Mesenchymal stem cell (in vitro differentiated cells and primary cell): ENCODE results near the gene SPATA24.
A peak's percentile ranks its signal among the peaks of the same experiment; 100 is the strongest.

Experiments
- DNase-seq: peaks from one replicate; pipeline ENCODE4 v3.0.0-alpha.2; 2013
- H2AFZ ChIP-seq: one replicate; pipeline ENCODE4 v1.6.1; 2013; ENCODE audit warnings: low read depth, mild to moderate bottlenecking, control low read depth, inconsistent platforms, low read length, moderate library complexity
- H2AK5ac ChIP-seq: 2 replicates; pipeline ENCODE4 v1.6.1; 2013; ENCODE audit warnings: low read length, moderate library complexity, mild to moderate bottlenecking, inconsistent platforms; ENCODE audit not compliant: severe bottlenecking
- H2BK120ac ChIP-seq: one replicate; pipeline ENCODE4 v1.6.1; 2013; ENCODE audit warnings: low read depth, mild to moderate bottlenecking, inconsistent platforms, low read length, moderate library complexity
- H2BK12ac ChIP-seq, 2 experiments: one replicate each; pipeline ENCODE4 v1.6.1; 2013; ENCODE audit warnings: inconsistent platforms in 2 of 2, low read length in 2 of 2, mild to moderate bottlenecking in 2 of 2, moderate library complexity in 2 of 2, control low read depth in 1 of 2
- H2BK15ac ChIP-seq: one replicate; pipeline ENCODE4 v1.6.1; 2013; ENCODE audit warnings: mild to moderate bottlenecking, low read depth, inconsistent platforms; ENCODE audit not compliant: poor library complexity, severe bottlenecking
- H2BK5ac ChIP-seq: 2 replicates; pipeline ENCODE4 v1.6.1; 2013; ENCODE audit warnings: low read depth, mild to moderate bottlenecking, low read length, control low read depth, inconsistent platforms; ENCODE audit not compliant: poor library complexity, severe bottlenecking
- H3K14ac ChIP-seq, 2 experiments: one replicate each; pipeline ENCODE4 v1.6.1; 2013; ENCODE audit warnings: inconsistent platforms in 2 of 2, low read length in 2 of 2, control low read depth in 1 of 2, mild to moderate bottlenecking in 1 of 2, moderate library complexity in 1 of 2
- H3K18ac ChIP-seq, 2 experiments: one replicate each; pipeline ENCODE4 v1.6.1; 2013; ENCODE audit warnings: inconsistent platforms in 2 of 2, low read length in 2 of 2, control low read depth in 1 of 2, low read depth in 1 of 2, mild to moderate bottlenecking in 1 of 2
- H3K23ac ChIP-seq, 2 experiments: one replicate each; pipeline ENCODE4 v1.6.1; 2013; ENCODE audit warnings: inconsistent platforms in 2 of 2, low read length in 2 of 2, mild to moderate bottlenecking in 2 of 2, moderate library complexity in 2 of 2, control low read depth in 1 of 2
- H3K27ac ChIP-seq: 2 replicates; pipeline ENCODE4 v1.5.1; 2013; ENCODE audit warnings: mild to moderate bottlenecking, moderate library complexity, low read length, control low read depth, inconsistent platforms; ENCODE audit not compliant: poor library complexity, severe bottlenecking
- H3K27me3 ChIP-seq, 2 experiments: 2 replicates each; pipeline versions ENCODE4 v1.6.1 to v1.7.0; 2013; ENCODE audit warnings: low read length in 2 of 2, mild to moderate bottlenecking in 2 of 2, moderate library complexity in 2 of 2, control low read depth in 1 of 2, inconsistent platforms in 1 of 2; ENCODE audit not compliant: control insufficient read depth in 1 of 2, insufficient read depth in 1 of 2
- H3K36me3 ChIP-seq, 2 experiments: 2 replicates each; pipeline versions ENCODE4 v1.6.1 to v1.7.0; 2013; ENCODE audit warnings: low read length in 2 of 2, control low read depth in 1 of 2, inconsistent platforms in 1 of 2, low read depth in 1 of 2, mild to moderate bottlenecking in 1 of 2; ENCODE audit not compliant: insufficient read depth in 2 of 2, control insufficient read depth in 1 of 2
- H3K4ac ChIP-seq, 2 experiments: one replicate each; pipeline ENCODE4 v1.6.1; 2013; ENCODE audit warnings: inconsistent platforms in 2 of 2, low read length in 2 of 2, mild to moderate bottlenecking in 2 of 2, moderate library complexity in 2 of 2, control low read depth in 1 of 2, low read depth in 1 of 2
- H3K4me1 ChIP-seq: 2 replicates; pipeline ENCODE4 v1.6.1; 2013; ENCODE audit warnings: low read depth, low read length, control low read depth; ENCODE audit not compliant: control insufficient read depth, insufficient read depth
- H3K4me2 ChIP-seq: 2 replicates; pipeline ENCODE4 v1.6.1; 2013; ENCODE audit warnings: low read length, mild to moderate bottlenecking, inconsistent platforms; ENCODE audit not compliant: poor library complexity, severe bottlenecking
- H3K4me3 ChIP-seq, 2 experiments: 2 replicates each; pipeline versions ENCODE4 v1.5.1 to v1.7.0; 2013; ENCODE audit warnings: low read length in 2 of 2, mild to moderate bottlenecking in 2 of 2, control low read depth in 1 of 2, low read depth in 1 of 2; ENCODE audit not compliant: insufficient read depth in 1 of 2
- H3K79me1 ChIP-seq: replicated peaks from 2 replicates; pipeline ENCODE4 v1.6.1; 2013; ENCODE audit warnings: mild to moderate bottlenecking, control low read depth, low read length, inconsistent platforms; ENCODE audit not compliant: poor library complexity, severe bottlenecking
- H3K9ac ChIP-seq: 2 replicates; pipeline ENCODE4 v1.7.0; 2013; ENCODE audit warnings: mild to moderate bottlenecking, low read length, moderate library complexity
- H3K9me3 ChIP-seq: 2 replicates; pipeline ENCODE4 v1.7.0; 2013; ENCODE audit warnings: mild to moderate bottlenecking, low read length; ENCODE audit not compliant: control insufficient read depth
- H4K8ac ChIP-seq: one replicate; pipeline ENCODE4 v1.6.1; 2013; ENCODE audit warnings: inconsistent platforms, mild to moderate bottlenecking, low read length, moderate library complexity
- H4K91ac ChIP-seq: one replicate; pipeline ENCODE4 v1.6.1; 2013; ENCODE audit warnings: mild to moderate bottlenecking, low read length, inconsistent platforms
- WGBS: methylation state at CpG from one replicate; pipeline ENCODE4 v1.1.7; 2013; ENCODE audit warnings: mixed read lengths; 5-methylcytosine and 5-hydroxymethylcytosine counted together

SPATA24 gene

GRCh38 chr5:139394123-139394653 is 9.7 kb downstream of the SPATA24 start:
- Histone ChIP-seq H3K27ac (no peak overlapping the region), H2BK12ac (no peak overlapping the region), H2BK120ac (no peak overlapping the region), H3K23ac (peak overlapping the region in 1 of 2 experiments; percentile 57), H3K4me1 (peaks cover 32% of the 10 kb centered on the region), H2AK5ac (no peak overlapping the region), H3K14ac (no peak overlapping the region), H4K8ac (peak overlapping the region; percentile 59), H3K9me3 (no peaks in the 10 kb centered on the region), H3K18ac (peak overlapping the region in 1 of 2 experiments; percentile 30), H4K91ac (peak overlapping the region; percentile 47), H3K79me1 (no peaks in the 10 kb centered on the region), H2AFZ (no peak overlapping the region), H2BK15ac (peak overlapping the region; percentile 91), H3K4me3 (peak overlapping the region; percentile 30 to 65), H3K9ac (peak overlapping the region; percentile 65), H3K36me3 (peaks cover 0 to 3% of the 10 kb centered on the region in 2 experiments), H3K27me3 (peaks cover 18 to 29% of the 10 kb centered on the region in 2 experiments), H3K4me2 (peak overlapping the region; percentile 27), H2BK5ac (no peak overlapping the region), H3K4ac (no peak overlapping the region)
- WGBS = 3% methylated on average over 43 of the region's 62 CpGs
- peak; percentile 64 for DNase-seq

GRCh38 chr5:139393497-139394122 is 10.3 kb downstream of the SPATA24 start:
- Histone ChIP-seq H3K18ac (peak overlapping the region; percentile 28 to 30), H2AFZ (no peak overlapping the region), H3K27ac (no peak overlapping the region), H3K4ac (peak overlapping the region in 1 of 2 experiments; percentile 18), H3K4me2 (peak overlapping the region; percentile 60), H3K14ac (no peak overlapping the region), H2BK15ac (peak overlapping the region; percentile 58), H3K4me3 (peak overlapping the region; percentile 30 to 65), H3K4me1 (peaks cover 32% of the 10 kb centered on the region), H4K8ac (peak overlapping the region; percentile 59), H3K36me3 (peaks cover 0 to 3% of the 10 kb centered on the region in 2 experiments), H3K27me3 (peaks cover 18 to 29% of the 10 kb centered on the region in 2 experiments), H4K91ac (peak overlapping the region; percentile 31), H2BK120ac (no peak overlapping the region), H3K9ac (peak overlapping the region; percentile 65), H3K23ac (no peak overlapping the region), H2BK5ac (no peak overlapping the region), H3K79me1 (no peaks in the 10 kb centered on the region), H2BK12ac (no peak overlapping the region), H2AK5ac (no peak overlapping the region), H3K9me3 (no peaks in the 10 kb centered on the region)
- no peak for DNase-seq
- 11% methylated on average over 49 of the region's 49 CpGs for WGBS

- Histone ChIP-seq H3K18ac (peak overlapping the region in 1 of 2 experiments; percentile 28), H3K36me3 (peaks cover 0 to 3% of the 10 kb centered on the region in 2 experiments), H3K4me3 (peak overlapping the region; percentile 47 to 65), H3K14ac (no peak overlapping the region), H2AK5ac (no peak overlapping the region), H2AFZ (peak overlapping the region; percentile 72), H2BK5ac (no peak overlapping the region), H3K27ac (no peak overlapping the region), H3K9me3 (no peaks in the 10 kb centered on the region), H3K4ac (no peak overlapping the region), H3K79me1 (no peaks in the 10 kb centered on the region), H3K9ac (peak overlapping the region; percentile 65), H3K4me1 (peaks cover 37% of the 10 kb centered on the region), H2BK120ac (peak overlapping the region; percentile 12), H2BK15ac (peak overlapping the region; percentile 35), H3K4me2 (peak overlapping the region; percentile 60), H4K91ac (no peak overlapping the region), H2BK12ac (no peak overlapping the region), H3K23ac (peak overlapping the region; percentile 26 to 53), H4K8ac (peak overlapping the region; percentile 86), H3K27me3 (peaks cover 18 to 29% of the 10 kb centered on the region in 2 experiments)
- DNase-seq = peak; percentile 64
- 4% methylated on average over 77 of the region's 77 CpGs for WGBS
Observed at GRCh38 chr5:139392678-139393496, 11.0 kb downstream of the SPATA24 start.

GRCh38 chr5:139392324-139392677 is 11.6 kb downstream of the SPATA24 start:
- peak overlapping the region; percentile 41 to 65 for H3K4me3 ChIP-seq
- no peak overlapping the region for H3K23ac ChIP-seq
- H2BK12ac ChIP-seq = no peak overlapping the region
- no peak overlapping the region for H2AFZ ChIP-seq
- H4K8ac ChIP-seq = no peak overlapping the region
- DNase-seq = no peak
- H2AK5ac ChIP-seq = no peak overlapping the region
- H2BK15ac ChIP-seq = no peak overlapping the region
- H3K27ac ChIP-seq = no peak overlapping the region
- H3K4ac ChIP-seq = no peak overlapping the region
- H3K79me1 ChIP-seq = no peaks in the 10 kb centered on the region
- 21% methylated on average over 25 of the region's 36 CpGs for WGBS
- peaks cover 0 to 3% of the 10 kb centered on the region in 2 experiments for H3K36me3 ChIP-seq
- H3K4me2 ChIP-seq = peak overlapping the region; percentile 60
- no peak overlapping the region for H4K91ac ChIP-seq
- no peak overlapping the region for H3K9ac ChIP-seq
- peak overlapping the region; percentile 12 for H2BK120ac ChIP-seq
- H3K14ac ChIP-seq = no peak overlapping the region
- peak overlapping the region in 1 of 2 experiments; percentile 56 for H3K18ac ChIP-seq
- H3K9me3 ChIP-seq = no peaks in the 10 kb centered on the region
- no peak overlapping the region for H2BK5ac ChIP-seq
- H3K4me1 ChIP-seq = peaks cover 37% of the 10 kb centered on the region
- peaks cover 18 to 29% of the 10 kb centered on the region in 2 experiments for H3K27me3 ChIP-seq
